ENCODE measurements around the gene CFAP61. TPM values are rescaled to one million over a fixed set of nuclear protein-coding genes. Genes with fewer than 3 reads are reported as not detected.

The CFAP61 gene
- total RNA-seq, 1 experiment from 2014 or later: 0.61 TPM

DNA sequence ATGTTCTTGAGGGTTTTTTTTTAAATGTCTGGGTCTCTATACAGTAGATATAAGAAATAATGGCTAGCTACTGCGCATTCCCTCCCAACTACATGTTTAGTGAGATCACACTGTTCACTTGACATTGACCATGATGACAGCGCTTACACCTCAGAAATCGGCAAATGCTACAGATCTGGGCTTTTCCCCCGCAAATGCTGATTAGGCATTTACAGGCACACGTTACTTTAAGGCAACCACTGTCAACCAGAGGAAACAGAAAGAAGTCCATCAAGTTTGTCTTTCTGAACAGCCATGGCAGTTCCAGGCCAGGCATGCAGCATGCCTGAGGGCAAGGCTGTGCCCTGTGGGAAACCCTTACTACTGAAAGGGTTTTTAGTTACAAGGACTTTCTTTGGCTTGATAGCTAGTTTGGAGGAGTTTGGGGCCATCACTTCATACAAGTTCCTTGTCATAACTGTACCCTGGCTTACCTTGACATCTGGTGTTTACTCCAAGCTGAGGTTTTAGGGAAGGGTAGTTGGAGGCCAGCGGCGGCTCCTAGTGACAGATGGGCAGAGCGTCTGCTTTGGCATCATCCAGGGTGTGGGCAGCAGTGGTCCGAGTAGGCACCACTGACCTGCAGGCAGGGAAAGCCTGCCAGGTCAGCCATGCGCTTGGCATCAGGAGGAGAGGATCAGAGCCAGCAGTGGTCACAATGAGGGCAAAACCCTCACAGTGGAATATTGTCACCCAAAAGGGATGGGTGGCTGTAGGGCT lies 43.0 kb downstream of the CFAP61 start (continued):
- TF ChIP-seq SP1 (CRISPR knock-in tag; conservative IDR thresholded peaks at IDR 0.05) (no peak), GTF2I (CRISPR knock-in tag; conservative IDR thresholded peaks at IDR 0.05) (no peak)

GRCh38 chr20:20096421-20096820 lies 44.1 kb downstream of the CFAP61 start:
- DNase-seq (ENCODE audit: low spot score) (no peak), ATAC-seq (no peak)
- Mint-ChIP-seq H3K4me3 (no peak overlapping the region), H3K36me3 (no peaks in the 10 kb centered on the region), H3K27me3 (ENCODE audit: low read depth) (no peaks in the 10 kb centered on the region; the same call in 1 of the 2 replicates), H3K27ac (no peak overlapping the region), H3K4me1 (no peaks in the 10 kb centered on the region), H3K9me3 (no peaks in the 10 kb centered on the region)
- POLR2A ChIA-PET: no interaction called here
- CTCF ChIA-PET: interaction anchor here (1.6 kb wide), 1 partner anchor 497 kb away, joined by 3 read pairs; no protein-coding TSS in a partner anchor
- TF ChIP-seq CREM (CRISPR knock-in tag; IDR thresholded peaks at IDR 0.05) (no peak), ZNF232 (CRISPR knock-in tag; IDR thresholded peaks at IDR 0.05) (no peak), IRF2 (CRISPR knock-in tag; IDR thresholded peaks at IDR 0.05; ENCODE audit: borderline replicate concordance, low read depth) (no peak), CBFB (CRISPR knock-in tag; IDR thresholded peaks at IDR 0.05; ENCODE audit: low read depth) (no peak), EMX1 (CRISPR knock-in tag; IDR thresholded peaks at IDR 0.05) (no peak), NFATC4 (CRISPR knock-in tag; IDR thresholded peaks at IDR 0.05) (no peak), AFF4 (CRISPR knock-in tag; IDR thresholded peaks at IDR 0.05; ENCODE audit: borderline replicate concordance) (no peak), NR3C1 (CRISPR knock-in tag; conservative IDR thresholded peaks at IDR 0.05; ENCODE audit: low read depth) (no peak), OVOL2 (CRISPR knock-in tag; IDR thresholded peaks at IDR 0.05; ENCODE audit: borderline replicate concordance) (no peak), RORB (CRISPR knock-in tag; IDR thresholded peaks at IDR 0.05) (no peak), FOXK1 (CRISPR knock-in tag; IDR thresholded peaks at IDR 0.05) (no peak), E2F5 (CRISPR knock-in tag; IDR thresholded peaks at IDR 0.05) (no peak)
- TF ChIP-seq, protein P1, sequence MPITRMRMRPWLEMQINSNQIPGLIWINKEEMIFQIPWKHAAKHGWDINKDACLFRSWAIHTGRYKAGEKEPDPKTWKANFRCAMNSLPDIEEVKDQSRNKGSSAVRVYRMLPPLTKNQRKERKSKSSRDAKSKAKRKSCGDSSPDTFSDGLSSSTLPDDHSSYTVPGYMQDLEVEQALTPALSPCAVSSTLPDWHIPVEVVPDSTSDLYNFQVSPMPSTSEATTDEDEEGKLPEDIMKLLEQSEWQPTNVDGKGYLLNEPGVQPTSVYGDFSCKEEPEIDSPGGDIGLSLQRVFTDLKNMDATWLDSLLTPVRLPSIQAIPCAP (CRISPR knock-in tag; IDR thresholded peaks at IDR 0.05): no peak
- TF ChIP-seq, protein P2, sequence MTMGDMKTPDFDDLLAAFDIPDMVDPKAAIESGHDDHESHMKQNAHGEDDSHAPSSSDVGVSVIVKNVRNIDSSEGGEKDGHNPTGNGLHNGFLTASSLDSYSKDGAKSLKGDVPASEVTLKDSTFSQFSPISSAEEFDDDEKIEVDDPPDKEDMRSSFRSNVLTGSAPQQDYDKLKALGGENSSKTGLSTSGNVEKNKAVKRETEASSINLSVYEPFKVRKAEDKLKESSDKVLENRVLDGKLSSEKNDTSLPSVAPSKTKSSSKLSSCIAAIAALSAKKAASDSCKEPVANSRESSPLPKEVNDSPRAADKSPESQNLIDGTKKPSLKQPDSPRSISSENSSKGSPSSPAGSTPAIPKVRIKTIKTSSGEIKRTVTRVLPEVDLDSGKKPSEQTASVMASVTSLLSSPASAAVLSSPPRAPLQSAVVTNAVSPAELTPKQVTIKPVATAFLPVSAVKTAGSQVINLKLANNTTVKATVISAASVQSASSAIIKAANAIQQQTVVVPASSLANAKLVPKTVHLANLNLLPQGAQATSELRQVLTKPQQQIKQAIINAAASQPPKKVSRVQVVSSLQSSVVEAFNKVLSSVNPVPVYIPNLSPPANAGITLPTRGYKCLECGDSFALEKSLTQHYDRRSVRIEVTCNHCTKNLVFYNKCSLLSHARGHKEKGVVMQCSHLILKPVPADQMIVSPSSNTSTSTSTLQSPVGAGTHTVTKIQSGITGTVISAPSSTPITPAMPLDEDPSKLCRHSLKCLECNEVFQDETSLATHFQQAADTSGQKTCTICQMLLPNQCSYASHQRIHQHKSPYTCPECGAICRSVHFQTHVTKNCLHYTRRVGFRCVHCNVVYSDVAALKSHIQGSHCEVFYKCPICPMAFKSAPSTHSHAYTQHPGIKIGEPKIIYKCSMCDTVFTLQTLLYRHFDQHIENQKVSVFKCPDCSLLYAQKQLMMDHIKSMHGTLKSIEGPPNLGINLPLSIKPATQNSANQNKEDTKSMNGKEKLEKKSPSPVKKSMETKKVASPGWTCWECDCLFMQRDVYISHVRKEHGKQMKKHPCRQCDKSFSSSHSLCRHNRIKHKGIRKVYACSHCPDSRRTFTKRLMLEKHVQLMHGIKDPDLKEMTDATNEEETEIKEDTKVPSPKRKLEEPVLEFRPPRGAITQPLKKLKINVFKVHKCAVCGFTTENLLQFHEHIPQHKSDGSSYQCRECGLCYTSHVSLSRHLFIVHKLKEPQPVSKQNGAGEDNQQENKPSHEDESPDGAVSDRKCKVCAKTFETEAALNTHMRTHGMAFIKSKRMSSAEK (CRISPR knock-in tag; IDR thresholded peaks at IDR 0.05; ENCODE audit: borderline replicate concordance): no peak
- TF ChIP-seq, protein P3, sequence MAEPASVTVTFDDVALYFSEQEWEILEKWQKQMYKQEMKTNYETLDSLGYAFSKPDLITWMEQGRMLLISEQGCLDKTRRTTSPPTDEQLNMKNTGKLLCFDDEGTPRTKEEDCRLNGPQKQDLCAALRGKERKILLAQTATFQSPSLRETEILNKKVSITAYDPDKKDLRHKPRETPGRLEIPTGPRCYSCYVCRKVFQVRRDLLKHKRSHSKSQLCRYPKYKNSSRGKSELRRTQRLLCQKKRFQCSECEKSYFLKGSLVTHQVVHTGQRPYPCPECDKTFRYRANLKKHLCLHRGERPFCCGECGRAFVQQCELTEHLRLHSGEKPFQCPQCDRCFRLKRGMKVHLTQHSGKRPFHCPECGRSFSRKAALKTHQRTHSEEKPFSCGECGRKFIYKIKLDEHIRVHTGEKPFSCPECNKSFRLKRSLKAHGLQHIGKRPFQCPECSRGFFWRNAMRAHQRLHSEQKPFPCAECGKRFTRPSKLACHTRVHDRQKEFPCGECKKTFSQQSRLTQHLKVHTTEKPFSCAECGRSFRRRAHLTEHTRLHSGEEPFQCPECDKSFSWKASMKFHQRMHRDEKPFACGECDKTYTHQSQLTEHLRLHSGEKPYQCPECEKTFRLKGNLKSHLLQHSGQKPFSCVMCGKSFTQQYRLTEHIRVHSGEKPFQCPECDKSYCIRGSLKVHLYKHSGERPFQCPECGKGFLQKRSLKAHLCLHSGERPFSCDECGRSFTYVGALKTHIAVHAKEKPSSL (CRISPR knock-in tag; conservative IDR thresholded peaks at IDR 0.05): no peak
